Measurements from ENCODE around the gene GKN1.

The GKN1 gene

DNA sequence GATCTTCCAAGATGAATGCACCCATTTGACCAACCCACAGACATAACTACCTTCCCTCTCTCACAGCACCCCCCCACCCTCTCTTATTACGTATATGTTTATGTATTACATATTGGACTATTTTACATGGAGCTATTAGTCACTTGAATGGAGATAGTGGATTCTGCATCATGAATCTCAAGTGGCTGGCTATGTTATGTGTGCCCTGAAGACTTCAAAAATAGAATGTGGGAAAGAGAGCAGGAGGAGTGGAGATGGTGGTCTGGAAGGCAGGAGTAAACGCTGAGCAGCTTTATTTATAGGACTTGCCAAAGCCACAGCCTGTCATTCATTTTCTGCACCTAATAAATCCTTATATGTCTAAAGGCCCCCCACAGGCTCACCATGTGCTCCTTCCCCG, 43.4 kb downstream of the GKN1 start:
- Histone ChIP-seq H3K36me3 (no peaks in the 10 kb centered on the region; the same call in 1 of the 2 replicates), H3K27ac (no peak overlapping the region), H3K4me3 (ENCODE audit: low read depth, low read length) (no peak overlapping the region), H3K27me3 (ENCODE audit: insufficient read depth, low read depth, severe bottlenecking) (no peaks in the 10 kb centered on the region), H3K9me3 (ENCODE audit: severe bottlenecking) (no peaks in the 10 kb centered on the region)
- no peak for DNase-seq
- no peak for TF ChIP-seq CTCF (IDR thresholded peaks at IDR 0.05; ENCODE audit: low read depth, low read length)

GRCh38 chr2:69018678-69019095, 44.3 kb downstream of the GKN1 start:
- Histone ChIP-seq H3K9me3 (ENCODE audit: severe bottlenecking) (no peaks in the 10 kb centered on the region), H3K27ac (no peak overlapping the region), H3K36me3 (no peaks in the 10 kb centered on the region; the same call in 1 of the 2 replicates), H3K27me3 (ENCODE audit: insufficient read depth, low read depth, severe bottlenecking) (no peaks in the 10 kb centered on the region), H3K4me3 (ENCODE audit: low read depth, low read length) (no peak overlapping the region)
- DNase-seq, result no peak
- no peak for TF ChIP-seq CTCF (IDR thresholded peaks at IDR 0.05; ENCODE audit: low read depth, low read length)

DNA sequence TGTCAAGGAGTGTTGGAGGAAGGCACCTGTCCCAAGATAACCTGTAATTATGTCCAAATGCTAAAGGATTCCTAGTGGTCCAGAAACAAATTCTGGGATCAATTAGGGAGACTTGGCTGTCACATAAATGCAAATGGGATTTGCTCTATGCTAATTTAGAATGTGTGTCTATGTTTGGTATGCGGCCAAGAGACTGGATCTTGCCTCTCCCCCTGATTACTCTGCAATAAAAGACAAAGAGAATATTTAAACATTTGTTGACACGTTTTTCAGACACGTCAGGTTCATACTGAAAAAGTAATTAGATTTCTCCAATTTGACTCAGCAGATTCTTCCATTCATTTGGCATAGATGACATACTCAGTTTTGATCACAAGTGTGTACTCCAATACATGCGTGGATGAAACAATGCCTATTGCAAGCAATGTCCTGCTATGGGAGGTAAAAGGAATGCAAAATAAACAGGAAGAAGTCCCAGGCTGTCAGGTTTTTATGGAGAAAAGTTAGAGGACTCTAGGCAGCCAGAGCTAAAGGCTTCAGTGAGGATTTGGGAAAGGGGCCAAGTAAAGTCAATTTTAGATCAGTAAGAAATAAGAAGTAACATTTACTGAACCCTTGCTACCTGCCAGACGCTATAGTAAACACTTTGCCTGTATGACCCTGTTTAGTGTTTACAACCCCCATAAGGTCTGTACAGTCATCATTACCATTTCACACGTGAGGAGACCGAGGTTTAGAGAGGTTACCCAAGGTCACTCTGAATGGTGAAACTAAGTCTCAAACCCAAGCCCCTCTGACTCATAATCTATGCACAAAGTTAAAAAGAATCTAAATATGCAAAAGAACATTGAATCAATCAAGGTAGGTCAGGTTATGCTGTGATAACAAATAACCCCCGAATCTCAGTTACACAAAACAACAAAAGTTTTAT, 46.3 kb downstream of the GKN1 start:
- Histone ChIP-seq H3K27me3 (ENCODE audit: insufficient read depth, low read depth, severe bottlenecking) (no peaks in the 10 kb centered on the region), H3K4me3 (ENCODE audit: low read depth, low read length) (no peak overlapping the region), H3K36me3 (no peaks in the 10 kb centered on the region; the same call in 1 of the 2 replicates), H3K9me3 (ENCODE audit: severe bottlenecking) (no peaks in the 10 kb centered on the region), H3K27ac (no peak overlapping the region)
- DNase-seq, result no peak
- TF ChIP-seq CTCF (IDR thresholded peaks at IDR 0.05; ENCODE audit: low read depth, low read length), result no peak

- no peak for TF ChIP-seq CTCF (IDR thresholded peaks at IDR 0.05; ENCODE audit: low read depth, low read length)
- DNase-seq, result no peak
- H3K27ac ChIP-seq, result no peak overlapping the region
- H3K27me3 ChIP-seq (ENCODE audit: insufficient read depth, low read depth, severe bottlenecking), result no peaks in the 10 kb centered on the region
- no peaks in the 10 kb centered on the region for H3K9me3 ChIP-seq (ENCODE audit: severe bottlenecking)
- no peaks in the 10 kb centered on the region; the same call in 1 of the 2 replicates for H3K36me3 ChIP-seq
- H3K4me3 ChIP-seq (ENCODE audit: low read depth, low read length), result no peak overlapping the region
Measured at GRCh38 chr2:69021727-69022126, 47.3 kb downstream of the GKN1 start.

DNA sequence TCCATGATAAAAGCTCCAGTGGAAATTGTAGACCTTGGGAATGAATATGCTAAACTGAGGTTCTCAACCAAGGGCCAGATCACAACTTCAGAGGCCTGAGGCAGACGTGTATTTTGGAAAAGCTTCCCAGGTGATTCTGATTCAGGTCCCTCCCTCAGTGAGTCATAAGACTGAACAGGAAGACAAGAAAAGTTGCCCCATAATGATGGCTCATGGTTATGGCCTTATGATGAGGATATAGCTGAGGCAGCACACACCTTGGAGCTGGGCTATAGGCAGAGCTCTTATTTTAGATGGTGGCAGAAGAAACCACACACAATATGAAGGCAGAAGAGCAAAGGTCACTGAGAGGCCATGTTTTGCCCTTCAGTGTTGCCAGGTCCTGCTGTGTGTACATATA, 48.1 kb downstream of the GKN1 start:
- no peak overlapping the region for H3K4me3 ChIP-seq (ENCODE audit: low read depth, low read length)
- no peak for DNase-seq
- H3K36me3 ChIP-seq, result no peaks in the 10 kb centered on the region; the same call in 1 of the 2 replicates
- no peaks in the 10 kb centered on the region for H3K9me3 ChIP-seq (ENCODE audit: severe bottlenecking)
- H3K27ac ChIP-seq, result no peak overlapping the region
- no peak for TF ChIP-seq CTCF (IDR thresholded peaks at IDR 0.05; ENCODE audit: low read depth, low read length)
- H3K27me3 ChIP-seq (ENCODE audit: insufficient read depth, low read depth, severe bottlenecking), result no peaks in the 10 kb centered on the region
